AG04450 (cell line): ENCODE data around the gene FAAP100. TPM values are rescaled to one million over a fixed set of nuclear protein-coding genes. Genes with fewer than 3 reads are reported as not detected.

Source experiments
- CTCF ChIA-PET: fragments of 300-600, 350-600 bp; formaldehyde crosslinking; extraction: SDS; loops from one replicate; lab custom pipeline; 2022; ENCODE audit warnings: antibody characterized with exemption, inconsistent platforms; lab: Charles Lee
- POLR2A ChIA-PET: fragments of 350-600 bp; formaldehyde crosslinking; extraction: SDS; loops from one replicate; lab custom pipeline; 2021; ENCODE audit warnings: antibody characterized with exemption, inconsistent platforms; lab: Yijun Ruan, JAX
- DNase-seq: peaks from one replicate; pipeline ENCODE4 v3.0.0-alpha.2; 2011; ENCODE audit warnings: low read depth, low spot score
- H3K27ac ChIP-seq: one replicate; pipeline ENCODE4 v1.5.1; 2012; ENCODE audit warnings: low read depth, low read length, control low read depth
- H3K27me3 ChIP-seq: one replicate; pipeline ENCODE4 v1.6.0; 2012; ENCODE audit warnings: low read length; ENCODE audit not compliant: control insufficient read depth, insufficient read depth
- H3K4me3 ChIP-seq: 2 replicates; pipeline ENCODE4 v1.5.1; 2011; ENCODE audit warnings: mild to moderate bottlenecking, low read depth, low read length, control low read depth
- H3K9me3 ChIP-seq: 2 replicates; pipeline ENCODE4 v1.5.1; 2012; ENCODE audit warnings: low read length; ENCODE audit not compliant: control insufficient read depth, insufficient read depth
- polyA plus RNA-seq: library from polyadenylated mRNA; depleted of rRNA; stranded (reverse); fragments of >200 nt; gene quantifications from 2 replicates; pipeline ENCODE4 v1.2.3, GENCODE V29; 2011
- TF ChIP-seq, protein P1 (sequence below): IDR thresholded peaks from 2 replicates; pipeline ENCODE4 v1.5.1; 2011; ENCODE audit warnings: low read depth, low read length, control low read depth, inconsistent platforms

FAAP100 gene
- polyA plus RNA-seq, 1 experiment, result 5.3 TPM

- DNase-seq, result no peak
- Histone ChIP-seq H3K27ac (no peak overlapping the region), H3K27me3 (no peaks in the 10 kb centered on the region), H3K9me3 (peaks cover 4% of the 10 kb centered on the region; the same call in 1 of the 2 replicates), H3K4me3 (no peak overlapping the region)
- TF ChIP-seq, protein P1, sequence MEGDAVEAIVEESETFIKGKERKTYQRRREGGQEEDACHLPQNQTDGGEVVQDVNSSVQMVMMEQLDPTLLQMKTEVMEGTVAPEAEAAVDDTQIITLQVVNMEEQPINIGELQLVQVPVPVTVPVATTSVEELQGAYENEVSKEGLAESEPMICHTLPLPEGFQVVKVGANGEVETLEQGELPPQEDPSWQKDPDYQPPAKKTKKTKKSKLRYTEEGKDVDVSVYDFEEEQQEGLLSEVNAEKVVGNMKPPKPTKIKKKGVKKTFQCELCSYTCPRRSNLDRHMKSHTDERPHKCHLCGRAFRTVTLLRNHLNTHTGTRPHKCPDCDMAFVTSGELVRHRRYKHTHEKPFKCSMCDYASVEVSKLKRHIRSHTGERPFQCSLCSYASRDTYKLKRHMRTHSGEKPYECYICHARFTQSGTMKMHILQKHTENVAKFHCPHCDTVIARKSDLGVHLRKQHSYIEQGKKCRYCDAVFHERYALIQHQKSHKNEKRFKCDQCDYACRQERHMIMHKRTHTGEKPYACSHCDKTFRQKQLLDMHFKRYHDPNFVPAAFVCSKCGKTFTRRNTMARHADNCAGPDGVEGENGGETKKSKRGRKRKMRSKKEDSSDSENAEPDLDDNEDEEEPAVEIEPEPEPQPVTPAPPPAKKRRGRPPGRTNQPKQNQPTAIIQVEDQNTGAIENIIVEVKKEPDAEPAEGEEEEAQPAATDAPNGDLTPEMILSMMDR, result no peak
- ChIA-PET CTCF (no interaction called here), POLR2A (no interaction called here)
These were observed 1.9 kb downstream of the FAAP100 start for GRCh38 chr17:81550285-81550684.

DNA sequence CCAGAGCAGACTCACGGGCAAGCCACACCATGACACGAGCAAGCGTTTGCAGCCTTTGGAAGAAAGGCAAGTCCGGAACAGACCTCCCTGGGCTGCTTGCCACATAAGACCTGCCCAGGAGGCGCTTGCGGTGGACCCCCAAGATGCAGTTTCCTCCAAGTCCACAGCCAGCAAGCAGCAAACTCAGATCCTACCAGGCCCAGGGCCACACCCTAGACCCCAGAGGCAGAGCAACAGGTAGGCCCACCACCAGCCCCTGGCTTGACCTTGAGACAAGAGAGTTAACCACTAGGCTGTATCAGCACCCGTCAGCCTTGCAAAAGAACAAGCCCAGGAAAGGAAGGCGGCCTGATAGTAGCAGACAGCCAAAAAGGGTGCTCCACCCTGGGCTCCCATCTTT, 2.3 kb downstream of the FAAP100 start:
- H3K27me3 ChIP-seq, result no peaks in the 10 kb centered on the region
- ChIA-PET CTCF (no interaction called here), POLR2A (no interaction called here)
- TF ChIP-seq, protein P1, result no peak
- H3K4me3 ChIP-seq, result no peak overlapping the region
- peaks cover 4% of the 10 kb centered on the region; the same call in 1 of the 2 replicates for H3K9me3 ChIP-seq
- DNase-seq, result no peak
- no peak overlapping the region for H3K27ac ChIP-seq

- peaks cover 4% of the 10 kb centered on the region; the same call in 1 of the 2 replicates for H3K9me3 ChIP-seq
- ChIA-PET CTCF (no interaction called here), POLR2A (interaction anchor here (0.7 kb wide), 1 partner anchor 258 kb away, joined by 5 read pairs; no protein-coding TSS in a partner anchor)
- H3K27ac ChIP-seq, result no peak overlapping the region
- TF ChIP-seq, protein P1, result no peak
- H3K27me3 ChIP-seq, result no peaks in the 10 kb centered on the region
- H3K4me3 ChIP-seq, result no peak overlapping the region
- DNase-seq, result no peak
These were observed 3.1 kb downstream of the FAAP100 start for GRCh38 chr17:81549031-81549557.

DNA sequence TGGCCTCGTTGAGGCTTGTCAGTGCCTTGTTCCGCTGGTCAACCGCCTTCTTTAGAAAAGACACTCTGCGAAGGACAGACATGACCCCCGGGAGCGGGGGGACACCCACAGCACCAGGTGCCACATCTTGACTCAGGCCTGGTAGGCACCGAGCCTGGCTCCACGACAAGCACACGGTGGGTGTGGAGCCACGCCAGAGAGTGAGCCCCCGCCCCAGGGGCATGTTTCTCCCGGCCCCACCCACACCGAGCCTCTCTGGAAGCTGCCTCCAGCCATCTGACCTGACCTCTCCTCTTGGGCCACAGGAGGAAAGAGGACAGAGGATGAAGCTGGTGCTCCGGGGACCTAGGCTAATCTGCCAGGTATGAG, 4.6 kb downstream of the FAAP100 start:
- peaks cover 3% of the 10 kb centered on the region; the same call in 1 of the 2 replicates for H3K9me3 ChIP-seq
- no peak for DNase-seq
- H3K4me3 ChIP-seq, result no peak overlapping the region
- TF ChIP-seq, protein P1, result no peak
- no peak overlapping the region for H3K27ac ChIP-seq
- CTCF ChIA-PET, result no interaction called here
- no peaks in the 10 kb centered on the region for H3K27me3 ChIP-seq
- POLR2A ChIA-PET, result no interaction called here

- no peak for DNase-seq
- no peak overlapping the region for H3K27ac ChIP-seq
- POLR2A ChIA-PET, result interaction anchor here (0.6 kb wide), 1 partner anchor 1399 kb away, joined by 3 read pairs; no protein-coding TSS in a partner anchor
- TF ChIP-seq, protein P1, result no peak
- H3K4me3 ChIP-seq, result no peak overlapping the region
- CTCF ChIA-PET, result interaction anchor here (1.0 kb wide), 1 partner anchor 54 kb away, joined by 3 read pairs; no protein-coding TSS in a partner anchor
- no peaks in the 10 kb centered on the region; the same call in 1 of the 2 replicates for H3K9me3 ChIP-seq
- H3K27me3 ChIP-seq, result no peaks in the 10 kb centered on the region
These were observed 5.1 kb downstream of the FAAP100 start for GRCh38 chr17:81546906-81547613.
